OCI-LY7 (cell line): ENCODE measurements around the gene KLHL7. TPM values are rescaled to one million over a fixed set of nuclear protein-coding genes. Genes with fewer than 3 reads are reported as not detected.

Source experiments
- BruUV-seq: library from RNA; stranded (reverse); fragments of 400-500 nt; replicated peaks from 2 replicates; lab custom pipeline; 2021; lab: Mats Ljungman, UMichigan
- CTCF ChIA-PET: fragments of 300-600 bp; sonication (Branson Sonifier 250); formaldehyde crosslinking; loops from one replicate; lab custom pipeline; 2022; ENCODE audit warnings: antibody characterized with exemption; ENCODE audit not compliant: unreplicated experiment; lab: Charles Lee
- POLR2A ChIA-PET: fragments of 300-600 bp; sonication (Branson Sonifier 250); formaldehyde crosslinking; loops from one replicate; lab custom pipeline; 2022; ENCODE audit warnings: antibody characterized with exemption; lab: Charles Lee
- DNase-seq: peaks from one replicate; pipeline ENCODE4 v3.0.0-alpha.2; 2015; ENCODE audit warnings: low spot score
- H2AFZ ChIP-seq: fragments of 200-600 bp; sonication (generic), shearing (Covaris generic); 2 replicates; pipeline ENCODE4 v1.6.1; 2014; ENCODE audit warnings: mild to moderate bottlenecking, antibody characterized with exemption, low read length, moderate library complexity
- H3K27ac ChIP-seq: fragments of 200-600 bp; sonication (generic); 2 replicates; pipeline ENCODE4 v1.5.1; 2014; ENCODE audit warnings: mixed run types, low read depth, mild to moderate bottlenecking, moderate library complexity, low read length, inconsistent platforms; ENCODE audit not compliant: poor library complexity, severe bottlenecking
- H3K36me3 ChIP-seq: fragments of 200-600 bp; sonication (generic); 2 replicates; pipeline ENCODE4 v1.6.1; 2014; ENCODE audit warnings: mild to moderate bottlenecking, antibody characterized with exemption, low read length, moderate library complexity, mixed read lengths; ENCODE audit not compliant: insufficient read depth
- H3K4me1 ChIP-seq: fragments of 200-600 bp; sonication (generic); 2 replicates; pipeline ENCODE4 v1.5.1; 2014; ENCODE audit warnings: mild to moderate bottlenecking, low read length; ENCODE audit not compliant: insufficient read depth, poor library complexity, severe bottlenecking
- H3K4me2 ChIP-seq: fragments of 200-600 bp; sonication (generic); 2 replicates; pipeline ENCODE4 v1.6.1; 2014; ENCODE audit warnings: mild to moderate bottlenecking, low read length
- H3K4me3 ChIP-seq: fragments of 200-600 bp; sonication (generic); 2 replicates; pipeline ENCODE4 v1.5.1; 2014; ENCODE audit warnings: mild to moderate bottlenecking, low read depth, low read length; ENCODE audit not compliant: poor library complexity, severe bottlenecking
- H3K79me2 ChIP-seq: fragments of 200-600 bp; sonication (generic); 2 replicates; pipeline ENCODE4 v1.6.1; 2016; ENCODE audit warnings: low read depth, mild to moderate bottlenecking, low read length, moderate library complexity, mixed read lengths; ENCODE audit not compliant: insufficient read depth
- H3K9me2 ChIP-seq: fragments of 200-600 bp; sonication (generic); 2 replicates; pipeline ENCODE4 v1.6.1; 2016; ENCODE audit warnings: mild to moderate bottlenecking, low read length, mixed read lengths; ENCODE audit not compliant: insufficient read depth
- H3K9me3 ChIP-seq: fragments of 200-600 bp; sonication (generic); 2 replicates; pipeline ENCODE4 v1.6.1; 2014; ENCODE audit warnings: mild to moderate bottlenecking, mixed run types, low read length, mixed read lengths
- H4K20me1 ChIP-seq: fragments of 200-600 bp; sonication (generic); 2 replicates; pipeline ENCODE4 v1.6.1; 2014; ENCODE audit warnings: mild to moderate bottlenecking, antibody characterized with exemption, low read length, moderate library complexity, mixed read lengths; ENCODE audit not compliant: insufficient read depth
- EZH2phosphoT487 ChIP-seq: fragments of 200-600 bp; sonication (generic); IDR thresholded peaks from 2 replicates; pipeline ENCODE4 v1.6.1; 2018; ENCODE audit warnings: low read depth, borderline replicate concordance, mild to moderate bottlenecking, mixed run types, antibody characterized with exemption, low read length, moderate library complexity, mixed read lengths
- intact Hi-C: fragments of 100-400 bp; cut with micrococcal nuclease; formaldehyde crosslinking; loops from one replicate; pipeline ENCODE4 v1.10.0; 2022; ENCODE audit not compliant: unreplicated experiment
- total RNA-seq, 2 experiments: library from RNA; depleted of rRNA in 1 of 2; stranded (reverse); fragments of >200 nt in 1 of 2; shearing (Covaris generic) in 1 of 2; gene quantifications; 2 replicates each; pipeline ENCODE4 v1.2.3, GENCODE V29; 2014 to 2022
- TF ChIP-seq, protein P1 (sequence below): fragments of 200-600 bp; sonication (generic); conservative IDR thresholded peaks from 2 replicates; pipeline ENCODE4 v1.5.1; 2014; ENCODE audit warnings: mild to moderate bottlenecking, antibody characterized with exemption, low read length, moderate library complexity, mixed read lengths

Gene KLHL7
- total RNA-seq, 2 experiments from 2014 or later, result 24.4 to 30.2 TPM

DNA sequence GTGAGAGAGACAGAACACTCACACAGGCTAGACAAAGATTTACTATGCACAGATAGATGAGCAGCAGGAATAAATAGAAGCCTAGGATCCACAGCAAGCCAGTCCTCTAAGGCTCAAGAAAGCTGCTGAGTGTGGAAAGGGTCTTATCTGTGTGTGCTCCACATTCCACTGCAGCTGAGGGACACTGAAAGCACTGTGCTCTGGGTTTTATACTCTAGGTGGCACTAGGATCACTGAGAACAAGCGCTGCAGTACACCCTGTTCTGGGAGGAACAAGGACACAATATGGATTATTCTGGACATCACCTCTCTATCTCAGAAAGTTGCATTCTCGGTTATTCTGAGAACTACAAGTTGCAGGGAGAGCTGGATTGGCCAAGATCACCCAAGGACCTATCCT lies 4.9 kb upstream of the KLHL7 start:
- TF ChIP-seq EZH2phosphoT487, result no peak
- TF ChIP-seq, protein P1, sequence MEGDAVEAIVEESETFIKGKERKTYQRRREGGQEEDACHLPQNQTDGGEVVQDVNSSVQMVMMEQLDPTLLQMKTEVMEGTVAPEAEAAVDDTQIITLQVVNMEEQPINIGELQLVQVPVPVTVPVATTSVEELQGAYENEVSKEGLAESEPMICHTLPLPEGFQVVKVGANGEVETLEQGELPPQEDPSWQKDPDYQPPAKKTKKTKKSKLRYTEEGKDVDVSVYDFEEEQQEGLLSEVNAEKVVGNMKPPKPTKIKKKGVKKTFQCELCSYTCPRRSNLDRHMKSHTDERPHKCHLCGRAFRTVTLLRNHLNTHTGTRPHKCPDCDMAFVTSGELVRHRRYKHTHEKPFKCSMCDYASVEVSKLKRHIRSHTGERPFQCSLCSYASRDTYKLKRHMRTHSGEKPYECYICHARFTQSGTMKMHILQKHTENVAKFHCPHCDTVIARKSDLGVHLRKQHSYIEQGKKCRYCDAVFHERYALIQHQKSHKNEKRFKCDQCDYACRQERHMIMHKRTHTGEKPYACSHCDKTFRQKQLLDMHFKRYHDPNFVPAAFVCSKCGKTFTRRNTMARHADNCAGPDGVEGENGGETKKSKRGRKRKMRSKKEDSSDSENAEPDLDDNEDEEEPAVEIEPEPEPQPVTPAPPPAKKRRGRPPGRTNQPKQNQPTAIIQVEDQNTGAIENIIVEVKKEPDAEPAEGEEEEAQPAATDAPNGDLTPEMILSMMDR, result peak; percentile 49
- DNase-seq, result no peak
- no peak overlapping the region for H2AFZ ChIP-seq
- BruUV-seq, result no TSS peak
- H3K4me3 ChIP-seq, result no peak overlapping the region
- ChIA-PET POLR2A (interaction anchor here (0.6 to 0.7 kb wide), 2 partner anchors 26 to 1615 kb away, joined by 4 to 6 read pairs; no protein-coding TSS in a partner anchor), CTCF (no interaction called here)
- H3K27ac ChIP-seq, result no peak overlapping the region
- intact Hi-C loops, result loop anchor here (5.0 to 10.0 kb wide), 2 partner anchors 444 to 1673 kb away; partner anchors contain the start of gene SP4
- no peaks in the 10 kb centered on the region for H3K79me2 ChIP-seq
- H3K9me2 ChIP-seq, result no peaks in the 10 kb centered on the region
- no peaks in the 10 kb centered on the region for H3K36me3 ChIP-seq
- H3K4me2 ChIP-seq, result no peak overlapping the region
- H4K20me1 ChIP-seq, result no peaks in the 10 kb centered on the region
- peaks cover 4% of the 10 kb centered on the region for H3K4me1 ChIP-seq
- no peaks in the 10 kb centered on the region for H3K9me3 ChIP-seq

- POLR2A ChIA-PET, result interaction anchor here (0.6 to 2.8 kb wide), 9 partner anchors 17 to 388 kb away, joined by 3 to 12 read pairs (median 4); partner anchors contain the start of gene TOMM7
- TSS peak; percentile 89 for BruUV-seq
- Histone ChIP-seq H3K4me3 (peak overlapping the region; percentile 84), H3K9me2 (no peaks in the 10 kb centered on the region), H3K79me2 (peaks cover 27% of the 10 kb centered on the region), H2AFZ (peak overlapping the region; percentile 86; the same call in 1 of the 2 replicates), H3K4me1 (peaks cover 22% of the 10 kb centered on the region), H3K9me3 (no peaks in the 10 kb centered on the region), H3K36me3 (no peaks in the 10 kb centered on the region; the same call in 1 of the 2 replicates), H3K27ac (peak overlapping the region; percentile 80), H3K4me2 (peak overlapping the region; percentile 84), H4K20me1 (no peaks in the 10 kb centered on the region)
- no peak for TF ChIP-seq EZH2phosphoT487
- TF ChIP-seq, protein P1, result no peak
- intact Hi-C loops, result loop anchor here (1.0 to 10.0 kb wide), 2 partner anchors 77 to 440 kb away; partner anchors contain the start of gene NUP42
- CTCF ChIA-PET, result interaction anchor here (0.6 to 1.4 kb wide), 3 partner anchors 9 to 167 kb away, joined by 3 to 4 read pairs (median 3); no protein-coding TSS in a partner anchor
- peak; percentile 28 for DNase-seq
These were observed 420 bp upstream of the KLHL7 start for GRCh38 chr7:23105086-23105643.
